Neural cell (in vitro differentiated cells): ENCODE data around the gene TIMM17A. TPM values are rescaled to one million over a fixed set of nuclear protein-coding genes. Genes with fewer than 3 reads are reported as not detected.

Experiments
- H2AFZ ChIP-seq: fragments of 200-600, 300-800 bp; sonication (generic), shearing (Covaris generic); 2 replicates; pipeline ENCODE4 v1.6.0; 2014; ENCODE audit warnings: low read depth, mild to moderate bottlenecking, antibody characterized with exemption, low read length, moderate library complexity
- H3F3A ChIP-seq: fragments of 200-600 bp; shearing (Covaris generic); 2 replicates; pipeline ENCODE4 v1.6.1; 2016; ENCODE audit warnings: mild to moderate bottlenecking, moderate library complexity, mixed read lengths, antibody characterized with exemption, low read length; ENCODE audit not compliant: insufficient read depth, poor library complexity, severe bottlenecking
- H3K27ac ChIP-seq: fragments of 200-600, 300-800 bp; sonication (generic), shearing (Covaris generic); 2 replicates; pipeline ENCODE4 v1.5.1; 2014; ENCODE audit warnings: mild to moderate bottlenecking, low read length, moderate library complexity
- H3K27me3 ChIP-seq: fragments of 300-800, 200-600 bp; sonication (generic), shearing (Covaris generic); 2 replicates; pipeline ENCODE4 v1.6.0; 2014; ENCODE audit warnings: mild to moderate bottlenecking, low read depth, low read length, moderate library complexity; ENCODE audit not compliant: insufficient read depth
- H3K36me3 ChIP-seq: fragments of 300-800, 200-600 bp; sonication (generic), shearing (Covaris generic); 2 replicates; pipeline ENCODE4 v1.5.1; 2014; ENCODE audit warnings: mild to moderate bottlenecking, antibody characterized with exemption, low read length, moderate library complexity; ENCODE audit not compliant: insufficient read depth
- H3K4me2 ChIP-seq: fragments of 300-800, 200-600 bp; sonication (generic), shearing (Covaris generic); 2 replicates; pipeline ENCODE4 v1.6.0; 2014; ENCODE audit warnings: mild to moderate bottlenecking, low read length
- H3K4me3 ChIP-seq: fragments of 300-800, 200-600 bp; sonication (generic), shearing (Covaris generic); 2 replicates; pipeline ENCODE4 v1.5.1; 2014; ENCODE audit warnings: mild to moderate bottlenecking, low read length, moderate library complexity
- H3K79me2 ChIP-seq: fragments of 200-600 bp; shearing (Covaris generic); replicated peaks from 2 replicates; pipeline ENCODE4 v1.6.0; 2014; ENCODE audit warnings: mild to moderate bottlenecking, low read length, moderate library complexity; ENCODE audit not compliant: insufficient read depth
- H3K9ac ChIP-seq: fragments of 300-800, 200-600 bp; sonication (generic), shearing (Covaris generic); 2 replicates; pipeline ENCODE4 v1.6.1; 2016; ENCODE audit warnings: mild to moderate bottlenecking, low read length, mixed read lengths
- H3K9me2 ChIP-seq: fragments of 200-600 bp; shearing (Covaris generic); 2 replicates; pipeline ENCODE4 v1.6.1; 2016; ENCODE audit warnings: mild to moderate bottlenecking, low read length, mixed read lengths; ENCODE audit not compliant: insufficient read depth
- H3K9me3 ChIP-seq: fragments of 200-600, 300-800 bp; sonication (generic), shearing (Covaris generic); 2 replicates; pipeline ENCODE4 v1.6.1; 2016; ENCODE audit warnings: mild to moderate bottlenecking, mixed run types, low read length, moderate library complexity, mixed read lengths
- H4K20me1 ChIP-seq: fragments of 200-600 bp; shearing (Covaris generic); 2 replicates; pipeline ENCODE4 v1.6.1; 2016; ENCODE audit warnings: mild to moderate bottlenecking, mixed run types; ENCODE audit not compliant: insufficient read depth
- EP300 ChIP-seq: fragments of 450-650 bp; conservative IDR thresholded peaks from 2 replicates; pipeline ENCODE4 v1.6.1; 2014; ENCODE audit warnings: antibody characterized with exemption, mild to moderate bottlenecking, moderate library complexity; ENCODE audit not compliant: poor library complexity, severe bottlenecking
- EZH2 ChIP-seq: fragments of 200-600, 300-800 bp; shearing (Covaris generic), sonication (generic); IDR thresholded peaks from 2 replicates; pipeline ENCODE4 v1.6.1; 2014; ENCODE audit warnings: antibody characterized with exemption, low read length, borderline replicate concordance, mild to moderate bottlenecking; ENCODE audit not compliant: insufficient read depth, poor library complexity, severe bottlenecking
- MXI1 ChIP-seq: fragments of 450-650 bp; conservative IDR thresholded peaks from 2 replicates; pipeline ENCODE4 v1.6.1; 2014; ENCODE audit warnings: antibody characterized with exemption, mild to moderate bottlenecking; ENCODE audit not compliant: poor library complexity, severe bottlenecking
- POLR2AphosphoS5 ChIP-seq: IDR thresholded peaks from 2 replicates; pipeline ENCODE4 v1.6.1; 2012
- RAD21 ChIP-seq: fragments of 450-650 bp; conservative IDR thresholded peaks from 2 replicates; pipeline ENCODE4 v1.6.1; 2014; ENCODE audit warnings: antibody characterized with exemption, mild to moderate bottlenecking, moderate library complexity
- SMC3 ChIP-seq: fragments of 450-650 bp; conservative IDR thresholded peaks from 2 replicates; pipeline ENCODE4 v1.6.1; 2014; ENCODE audit warnings: antibody characterized with exemption, mild to moderate bottlenecking, moderate library complexity; ENCODE audit not compliant: poor library complexity
- TAF1 ChIP-seq: IDR thresholded peaks from 2 replicates; pipeline ENCODE4 v1.6.1; 2012; ENCODE audit warnings: low read depth
- polyA plus RNA-seq: library from polyadenylated mRNA; depleted of rRNA; stranded (reverse); fragments of >200 nt; gene quantifications from 2 replicates; pipeline ENCODE4 v1.2.3, GENCODE V29; 2014
- TF ChIP-seq, protein P1 (sequence below): fragments of 450-650 bp; IDR thresholded peaks from 2 replicates; pipeline ENCODE4 v1.5.1; 2014; ENCODE audit warnings: antibody characterized with exemption, mild to moderate bottlenecking, moderate library complexity; ENCODE audit not compliant: poor library complexity, severe bottlenecking
- TF ChIP-seq, protein P2 (sequence below): IDR thresholded peaks from 2 replicates; pipeline ENCODE4 v1.6.1; 2012; ENCODE audit warnings: borderline replicate concordance

TIMM17A gene
- polyA plus RNA-seq, 1 donor from 2014 or later: 91.7 TPM

DNA sequence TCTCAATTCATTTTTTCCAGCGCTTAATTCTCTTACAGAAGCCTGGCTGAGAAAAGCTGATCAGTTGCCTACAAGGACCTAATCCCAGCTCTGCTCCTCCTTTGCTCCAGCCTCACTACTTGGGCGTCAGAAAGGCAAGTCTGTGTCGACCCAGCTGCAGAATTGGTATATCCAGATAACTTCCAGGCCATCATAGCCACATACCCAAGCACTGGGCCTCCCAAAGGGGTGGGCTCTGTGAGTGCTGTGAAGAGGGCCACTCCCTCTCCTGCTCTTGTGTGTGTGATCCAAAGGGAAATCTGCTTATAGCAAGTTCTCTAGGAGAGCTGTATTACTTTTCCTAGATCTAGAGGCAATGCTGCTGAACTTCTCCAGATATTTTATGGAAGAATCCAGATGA lies 27.0 kb upstream of the TIMM17A start:
- Histone ChIP-seq H3F3A (no peaks in the 10 kb centered on the region), H3K9me2 (no peaks in the 10 kb centered on the region), H3K9ac (no peak overlapping the region), H2AFZ (no peak overlapping the region), H3K4me2 (no peak overlapping the region), H3K36me3 (no peaks in the 10 kb centered on the region), H3K27ac (no peak overlapping the region), H3K4me3 (no peak overlapping the region), H3K9me3 (no peaks in the 10 kb centered on the region), H3K79me2 (no peaks in the 10 kb centered on the region), H3K27me3 (no peaks in the 10 kb centered on the region), H4K20me1 (no peaks in the 10 kb centered on the region)
- TF ChIP-seq EP300 (no peak), POLR2AphosphoS5 (no peak), MXI1 (no peak), RAD21 (no peak), SMC3 (no peak), TAF1 (no peak), EZH2 (no peak)
- TF ChIP-seq, protein P1, sequence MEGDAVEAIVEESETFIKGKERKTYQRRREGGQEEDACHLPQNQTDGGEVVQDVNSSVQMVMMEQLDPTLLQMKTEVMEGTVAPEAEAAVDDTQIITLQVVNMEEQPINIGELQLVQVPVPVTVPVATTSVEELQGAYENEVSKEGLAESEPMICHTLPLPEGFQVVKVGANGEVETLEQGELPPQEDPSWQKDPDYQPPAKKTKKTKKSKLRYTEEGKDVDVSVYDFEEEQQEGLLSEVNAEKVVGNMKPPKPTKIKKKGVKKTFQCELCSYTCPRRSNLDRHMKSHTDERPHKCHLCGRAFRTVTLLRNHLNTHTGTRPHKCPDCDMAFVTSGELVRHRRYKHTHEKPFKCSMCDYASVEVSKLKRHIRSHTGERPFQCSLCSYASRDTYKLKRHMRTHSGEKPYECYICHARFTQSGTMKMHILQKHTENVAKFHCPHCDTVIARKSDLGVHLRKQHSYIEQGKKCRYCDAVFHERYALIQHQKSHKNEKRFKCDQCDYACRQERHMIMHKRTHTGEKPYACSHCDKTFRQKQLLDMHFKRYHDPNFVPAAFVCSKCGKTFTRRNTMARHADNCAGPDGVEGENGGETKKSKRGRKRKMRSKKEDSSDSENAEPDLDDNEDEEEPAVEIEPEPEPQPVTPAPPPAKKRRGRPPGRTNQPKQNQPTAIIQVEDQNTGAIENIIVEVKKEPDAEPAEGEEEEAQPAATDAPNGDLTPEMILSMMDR: no peak
- TF ChIP-seq, protein P2, sequence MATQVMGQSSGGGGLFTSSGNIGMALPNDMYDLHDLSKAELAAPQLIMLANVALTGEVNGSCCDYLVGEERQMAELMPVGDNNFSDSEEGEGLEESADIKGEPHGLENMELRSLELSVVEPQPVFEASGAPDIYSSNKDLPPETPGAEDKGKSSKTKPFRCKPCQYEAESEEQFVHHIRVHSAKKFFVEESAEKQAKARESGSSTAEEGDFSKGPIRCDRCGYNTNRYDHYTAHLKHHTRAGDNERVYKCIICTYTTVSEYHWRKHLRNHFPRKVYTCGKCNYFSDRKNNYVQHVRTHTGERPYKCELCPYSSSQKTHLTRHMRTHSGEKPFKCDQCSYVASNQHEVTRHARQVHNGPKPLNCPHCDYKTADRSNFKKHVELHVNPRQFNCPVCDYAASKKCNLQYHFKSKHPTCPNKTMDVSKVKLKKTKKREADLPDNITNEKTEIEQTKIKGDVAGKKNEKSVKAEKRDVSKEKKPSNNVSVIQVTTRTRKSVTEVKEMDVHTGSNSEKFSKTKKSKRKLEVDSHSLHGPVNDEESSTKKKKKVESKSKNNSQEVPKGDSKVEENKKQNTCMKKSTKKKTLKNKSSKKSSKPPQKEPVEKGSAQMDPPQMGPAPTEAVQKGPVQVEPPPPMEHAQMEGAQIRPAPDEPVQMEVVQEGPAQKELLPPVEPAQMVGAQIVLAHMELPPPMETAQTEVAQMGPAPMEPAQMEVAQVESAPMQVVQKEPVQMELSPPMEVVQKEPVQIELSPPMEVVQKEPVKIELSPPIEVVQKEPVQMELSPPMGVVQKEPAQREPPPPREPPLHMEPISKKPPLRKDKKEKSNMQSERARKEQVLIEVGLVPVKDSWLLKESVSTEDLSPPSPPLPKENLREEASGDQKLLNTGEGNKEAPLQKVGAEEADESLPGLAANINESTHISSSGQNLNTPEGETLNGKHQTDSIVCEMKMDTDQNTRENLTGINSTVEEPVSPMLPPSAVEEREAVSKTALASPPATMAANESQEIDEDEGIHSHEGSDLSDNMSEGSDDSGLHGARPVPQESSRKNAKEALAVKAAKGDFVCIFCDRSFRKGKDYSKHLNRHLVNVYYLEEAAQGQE: no peak

DNA sequence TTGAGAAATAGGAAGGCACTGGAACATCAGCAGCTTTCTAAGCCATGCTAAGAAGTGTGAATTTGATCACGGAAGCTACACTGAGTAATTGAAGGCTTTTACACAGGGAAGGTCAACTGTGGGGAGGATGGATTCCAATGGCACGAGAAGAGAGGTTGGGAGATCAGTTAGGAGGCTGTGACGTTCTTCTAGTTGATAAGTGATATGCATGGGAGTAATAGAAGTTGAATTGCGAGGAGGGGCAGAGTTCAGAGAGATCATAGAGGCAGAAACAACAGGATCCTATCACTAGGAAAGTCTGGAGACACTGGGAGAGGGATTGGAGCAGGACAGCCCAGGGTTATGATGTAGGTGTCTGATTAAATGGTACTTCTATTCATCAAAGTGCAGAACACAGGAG lies 25.2 kb upstream of the TIMM17A start:
- Histone ChIP-seq H3K9me2 (no peaks in the 10 kb centered on the region), H3K4me2 (no peak overlapping the region), H4K20me1 (no peaks in the 10 kb centered on the region), H3K79me2 (no peaks in the 10 kb centered on the region), H3K9ac (no peak overlapping the region), H3K9me3 (no peaks in the 10 kb centered on the region), H3K4me3 (no peak overlapping the region), H3K27ac (no peak overlapping the region), H3K36me3 (no peaks in the 10 kb centered on the region), H3K27me3 (no peaks in the 10 kb centered on the region), H2AFZ (no peak overlapping the region), H3F3A (no peaks in the 10 kb centered on the region)
- TF ChIP-seq EP300 (no peak), SMC3 (no peak), EZH2 (no peak)
- TF ChIP-seq, protein P2: no peak
- TF ChIP-seq, protein P1: no peak
